Naive thymus-derived CD8-positive, alpha-beta T cell (primary cell): ENCODE data around the gene CTH. TPM values are rescaled to one million over a fixed set of nuclear protein-coding genes. Genes with fewer than 3 reads are reported as not detected.

Experiments used
- ATAC-seq, 2 donors: fragments of 150-1000 bp; cut with Tn5 transposase in 1 of 2; sonication (Bioruptor Pico), chemical (Tn5 transposase) in 1 of 2; 1 replicate in 1 of 2; 2 replicates in 1 of 2; pipeline ENCODE4 v1.10.0; 2021; ENCODE audit warnings: mild to moderate bottlenecking in 2 of 2, moderate library complexity in 2 of 2
- POLR2A ChIA-PET: fragments of 350-600 bp; sonication (Branson Sonifier 250); formaldehyde crosslinking; loops from one replicate; lab custom pipeline; 2021; ENCODE audit warnings: antibody characterized with exemption; lab: Charles Lee
- DNase-seq, 10 donors: peaks; one replicate each; pipeline versions ENCODE4 v3.0.0 to v3.0.0-alpha.2; 2020 to 2022
- H3K27ac Mint-ChIP-seq, 10 donors: one replicate each; pipeline ENCODE4 v1.8.0; 2020 to 2022; ENCODE audit warnings: mild to moderate bottlenecking in 10 of 10, mixed read lengths in 10 of 10, moderate library complexity in 4 of 10, inconsistent platforms in 1 of 10
- H3K27me3 Mint-ChIP-seq, 5 donors: one replicate each; pipeline ENCODE4 v1.8.0; 2021 to 2022; ENCODE audit warnings: mixed read lengths in 5 of 5
- H3K36me3 Mint-ChIP-seq, 3 donors: one replicate each; pipeline ENCODE4 v1.8.0; 2020 to 2022; ENCODE audit warnings: mixed read lengths in 3 of 3, mild to moderate bottlenecking in 2 of 3, inconsistent platforms in 1 of 3
- H3K4me1 Mint-ChIP-seq, 4 donors: one replicate each; pipeline ENCODE4 v1.8.0; 2021 to 2022; ENCODE audit warnings: mixed read lengths in 4 of 4
- H3K4me3 Mint-ChIP-seq, 10 donors: one replicate each; pipeline ENCODE4 v1.8.0; 2020 to 2022; ENCODE audit warnings: mild to moderate bottlenecking in 10 of 10, mixed read lengths in 10 of 10, moderate library complexity in 6 of 10, inconsistent platforms in 1 of 10
- H3K9me3 Mint-ChIP-seq, 9 donors: one replicate each; pipeline ENCODE4 v1.8.0; 2020 to 2022; ENCODE audit warnings: mixed read lengths in 9 of 9, mild to moderate bottlenecking in 3 of 9, inconsistent platforms in 1 of 9, moderate library complexity in 1 of 9
- polyA plus RNA-seq, 3 donors: library from polyadenylated mRNA; unstranded; fragments of 300-500 nt; fragmentation: Illumina TruSeq; gene quantifications; one replicate each; pipeline ENCODE4 v1.2.3, GENCODE V29; 2021
- total RNA-seq, 8 experiments: library from RNA in 2 of 8; stranded (reverse) in 2 of 8; gene quantifications; one replicate each; pipeline ENCODE4 v1.2.3 and lab custom pipeline; 2021 to 2026

CTH gene
- total and polyA plus RNA-seq, 5 experiments from 2014 or later = 2.7 to 4.7 (median 4.0) TPM

DNA sequence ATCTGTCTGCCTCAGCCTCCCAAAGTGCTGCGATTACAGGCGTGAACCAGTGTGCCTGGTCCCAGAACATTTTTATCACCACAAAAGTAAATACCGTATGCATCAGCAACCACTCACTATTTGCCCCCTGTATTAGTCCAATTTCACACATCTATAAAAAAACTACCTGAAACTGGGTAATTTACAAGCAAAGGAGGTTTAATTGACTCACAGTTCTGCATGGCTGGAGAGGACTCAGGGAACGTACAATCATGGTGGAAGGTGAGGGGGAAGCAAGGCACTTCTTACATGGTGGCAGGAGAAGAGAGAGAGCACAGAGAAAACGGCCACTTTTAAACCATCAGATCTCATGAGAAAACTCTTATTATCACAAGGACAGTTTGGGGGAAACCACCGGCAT is 25.6 kb upstream of the CTH start:
- no peak for DNase-seq
- Mint-ChIP-seq H3K36me3 (no peaks in the 10 kb centered on the region), H3K27ac (no peak overlapping the region), H3K4me3 (no peak overlapping the region), H3K9me3 (no peaks in the 10 kb centered on the region), H3K27me3 (peaks cover 4 to 19% (median 9%) of the 10 kb centered on the region in 5 donors), H3K4me1 (peaks cover 0 to 2% (median 0%) of the 10 kb centered on the region in 4 donors)
- POLR2A ChIA-PET = no interaction called here
- ATAC-seq = no peak

DNA sequence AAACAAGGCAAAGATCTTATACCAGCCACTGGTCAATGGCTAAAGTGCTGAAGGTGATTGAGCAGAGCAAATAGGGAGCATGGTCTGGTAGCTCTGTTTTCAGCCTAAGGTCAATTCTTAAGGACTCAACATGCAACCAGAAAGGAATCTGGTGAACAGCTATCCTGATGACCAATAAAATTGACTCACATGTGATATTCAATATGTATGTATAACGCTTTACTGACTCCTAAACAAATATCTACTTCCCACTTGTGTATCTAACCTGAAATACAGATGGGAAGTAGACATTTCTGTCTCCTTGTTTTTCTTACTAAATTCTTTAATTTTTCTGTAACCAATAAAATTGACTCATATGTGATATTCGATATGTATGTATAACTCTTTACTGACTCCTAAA is 24.9 kb upstream of the CTH start:
- POLR2A ChIA-PET = no interaction called here
- H3K36me3 Mint-ChIP-seq = no peaks in the 10 kb centered on the region

GRCh38 chr1:70387507-70387906 is 23.6 kb upstream of the CTH start:
- H3K4me3 Mint-ChIP-seq = no peak overlapping the region
- no peak for DNase-seq
- H3K9me3 Mint-ChIP-seq = no peaks in the 10 kb centered on the region
- H3K27ac Mint-ChIP-seq = no peak overlapping the region
- peaks cover 0 to 2% (median 0%) of the 10 kb centered on the region in 4 donors for H3K4me1 Mint-ChIP-seq
- POLR2A ChIA-PET = no interaction called here
- no peaks in the 10 kb centered on the region for H3K36me3 Mint-ChIP-seq
- ATAC-seq = no peak
- H3K27me3 Mint-ChIP-seq = peaks cover 4 to 19% (median 9%) of the 10 kb centered on the region in 5 donors

More for the DNA sequence above, 24.9 kb upstream of the CTH start:
- peaks cover 4 to 19% (median 9%) of the 10 kb centered on the region in 5 donors for H3K27me3 Mint-ChIP-seq
- DNase-seq = no peak
- no peak overlapping the region for H3K27ac Mint-ChIP-seq
- H3K9me3 Mint-ChIP-seq = no peaks in the 10 kb centered on the region
- ATAC-seq = no peak
- no peak overlapping the region for H3K4me3 Mint-ChIP-seq
- peaks cover 0 to 2% (median 0%) of the 10 kb centered on the region in 4 donors for H3K4me1 Mint-ChIP-seq

DNA sequence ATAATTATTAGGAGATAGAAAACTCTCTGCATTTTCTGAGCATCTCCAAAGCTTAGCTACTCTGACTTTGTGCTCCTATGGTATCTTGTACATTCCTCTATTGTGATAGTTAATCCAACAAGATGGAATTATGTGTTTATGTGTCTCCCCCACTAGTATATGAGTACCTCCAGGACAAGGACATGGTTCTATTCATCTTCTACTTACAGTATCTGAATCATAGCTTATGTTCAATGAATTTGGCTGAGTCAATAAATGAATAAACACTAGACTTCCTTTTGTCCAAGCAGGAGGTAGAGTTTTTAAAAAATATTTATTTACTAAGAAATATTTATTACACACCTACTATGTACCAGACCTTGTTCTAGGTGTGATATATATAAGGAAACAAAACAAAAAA is 18.4 kb upstream of the CTH start:
- ATAC-seq (no peak), DNase-seq (no peak)
- Mint-ChIP-seq H3K4me3 (no peak overlapping the region), H3K36me3 (no peaks in the 10 kb centered on the region), H3K27me3 (peaks cover 8 to 17% (median 15%) of the 10 kb centered on the region in 5 donors), H3K9me3 (no peaks in the 10 kb centered on the region), H3K4me1 (peaks cover 0 to 2% (median 0%) of the 10 kb centered on the region in 4 donors), H3K27ac (no peak overlapping the region)
- POLR2A ChIA-PET = no interaction called here

- Mint-ChIP-seq H3K4me3 (no peak overlapping the region), H3K27ac (no peak overlapping the region), H3K27me3 (peaks cover 0 to 19% (median 10%) of the 10 kb centered on the region in 5 donors), H3K4me1 (no peaks in the 10 kb centered on the region), H3K36me3 (no peaks in the 10 kb centered on the region), H3K9me3 (no peaks in the 10 kb centered on the region)
- no peak for DNase-seq
- POLR2A ChIA-PET = no interaction called here
- ATAC-seq = no peak
Measured at GRCh38 chr1:70396607-70397006, 14.5 kb upstream of the CTH start.

DNA sequence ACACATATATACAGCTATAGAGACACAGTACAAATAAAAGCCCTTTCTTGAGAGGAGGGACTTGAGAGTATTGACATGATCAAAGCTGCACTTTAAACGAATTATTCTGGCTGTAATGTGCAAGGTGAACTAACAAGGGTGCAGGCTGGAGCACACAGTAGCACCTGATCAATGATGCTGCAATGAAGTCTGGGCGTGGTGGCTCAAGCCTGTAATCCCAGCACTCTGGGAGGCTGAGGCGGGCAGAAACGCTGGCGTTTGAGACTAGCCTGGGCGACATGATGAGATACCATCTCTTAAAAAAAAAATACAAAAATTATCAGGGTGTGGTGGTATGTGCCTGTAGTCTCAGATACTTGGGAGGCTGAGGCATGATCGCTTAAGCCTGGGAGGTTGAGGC is 14.1 kb upstream of the CTH start:
- POLR2A ChIA-PET = no interaction called here

DNA sequence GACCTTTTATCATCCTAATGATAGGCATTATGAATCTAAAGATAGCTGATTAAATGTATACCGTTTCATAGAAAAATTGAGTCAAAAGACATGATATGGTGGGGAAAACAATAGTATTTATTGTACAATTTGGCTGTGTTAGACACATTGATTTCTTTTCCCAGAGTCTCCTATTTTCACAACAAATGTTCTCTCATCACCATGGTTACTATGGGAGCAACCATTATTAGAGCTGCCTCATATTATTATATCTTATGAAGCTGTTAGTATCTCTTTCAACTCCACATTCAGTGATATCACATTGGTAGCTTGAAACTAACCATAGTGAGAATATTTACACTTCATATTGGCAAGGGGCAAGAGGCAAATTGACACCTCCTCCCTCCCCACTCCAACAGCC is 10.7 kb upstream of the CTH start:
- no peak for DNase-seq
- Mint-ChIP-seq H3K4me1 (no peaks in the 10 kb centered on the region), H3K27me3 (peaks cover 10 to 27% (median 12%) of the 10 kb centered on the region in 5 donors), H3K36me3 (no peaks in the 10 kb centered on the region), H3K27ac (no peak overlapping the region), H3K9me3 (no peaks in the 10 kb centered on the region), H3K4me3 (no peak overlapping the region)
- POLR2A ChIA-PET = no interaction called here
- no peak for ATAC-seq

More for the DNA sequence above, 14.1 kb upstream of the CTH start:
- Mint-ChIP-seq H3K27me3 (peaks cover 0 to 19% (median 10%) of the 10 kb centered on the region in 5 donors), H3K9me3 (no peaks in the 10 kb centered on the region), H3K4me1 (no peaks in the 10 kb centered on the region), H3K36me3 (no peaks in the 10 kb centered on the region), H3K27ac (no peak overlapping the region), H3K4me3 (no peak overlapping the region)
- no peak for ATAC-seq
- DNase-seq = no peak

DNA sequence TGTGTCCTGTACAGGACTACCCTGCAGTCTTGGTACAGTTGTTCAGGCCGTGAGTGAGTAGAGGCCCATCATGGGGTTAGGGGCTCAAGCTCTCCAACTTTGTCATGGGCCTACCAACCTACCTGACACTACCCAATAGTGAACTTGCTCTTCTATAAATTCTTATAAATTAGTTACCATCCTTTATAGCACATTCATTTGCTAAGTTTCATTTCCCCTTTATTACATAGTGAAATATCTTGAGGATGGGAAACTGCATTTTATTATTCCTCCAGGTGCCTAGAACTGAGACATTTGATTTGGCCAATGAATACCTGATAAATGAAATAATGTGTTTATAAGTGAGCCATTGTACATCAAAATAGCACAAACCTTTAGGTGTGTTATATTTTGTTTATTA is 9.1 kb upstream of the CTH start:
- ATAC-seq (no peak), DNase-seq (no peak)
- Mint-ChIP-seq H3K4me1 (no peaks in the 10 kb centered on the region), H3K27me3 (peaks cover 9 to 32% (median 12%) of the 10 kb centered on the region in 5 donors), H3K36me3 (no peaks in the 10 kb centered on the region), H3K9me3 (no peaks in the 10 kb centered on the region), H3K4me3 (no peak overlapping the region), H3K27ac (no peak overlapping the region)
- POLR2A ChIA-PET = no interaction called here

- Mint-ChIP-seq H3K27ac (no peak overlapping the region), H3K9me3 (no peaks in the 10 kb centered on the region), H3K4me1 (no peaks in the 10 kb centered on the region), H3K36me3 (no peaks in the 10 kb centered on the region), H3K4me3 (no peak overlapping the region), H3K27me3 (peaks cover 9 to 28% (median 12%) of the 10 kb centered on the region in 5 donors)
- ATAC-seq = no peak
- DNase-seq = no peak
- POLR2A ChIA-PET = no interaction called here
Measured at GRCh38 chr1:70403759-70404158, 7.3 kb upstream of the CTH start.

DNA sequence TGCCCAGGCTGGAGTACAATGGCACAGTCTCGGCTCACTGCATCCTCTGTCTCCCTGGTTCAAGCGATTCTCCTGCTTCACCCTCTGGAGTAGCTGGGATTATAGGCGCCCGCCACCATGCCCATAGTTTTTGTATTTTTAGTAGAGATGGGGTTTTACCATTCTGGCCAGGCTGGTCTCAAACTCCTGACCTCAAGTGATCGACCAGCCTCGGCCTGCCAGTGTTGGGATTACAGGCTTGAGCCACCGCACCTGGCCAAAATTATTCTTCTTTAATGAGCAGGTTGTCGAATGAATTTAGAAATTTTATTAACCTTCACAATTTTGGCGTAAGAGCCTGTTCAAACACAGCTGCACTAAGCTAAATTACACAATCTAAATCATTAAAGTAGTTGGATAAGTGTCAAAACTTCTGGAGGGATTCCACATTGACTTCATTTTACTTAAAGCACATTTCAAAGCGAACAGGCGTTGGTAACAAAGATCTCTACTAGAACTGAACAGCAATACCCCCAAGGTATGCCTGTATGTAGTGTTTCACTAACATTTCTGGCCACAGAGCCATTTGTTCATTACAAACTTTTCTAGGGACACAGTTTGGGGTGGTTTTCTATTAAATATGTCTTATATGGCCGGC is 5.2 kb upstream of the CTH start:
- no peak for ATAC-seq
- Mint-ChIP-seq H3K9me3 (no peaks in the 10 kb centered on the region), H3K36me3 (no peaks in the 10 kb centered on the region), H3K27me3 (peaks cover 2 to 26% (median 9%) of the 10 kb centered on the region in 5 donors), H3K4me1 (peaks cover 4 to 8% (median 8%) of the 10 kb centered on the region in 4 donors), H3K4me3 (no peak overlapping the region), H3K27ac (no peak overlapping the region)
- DNase-seq = no peak
- POLR2A ChIA-PET = no interaction called here

DNA sequence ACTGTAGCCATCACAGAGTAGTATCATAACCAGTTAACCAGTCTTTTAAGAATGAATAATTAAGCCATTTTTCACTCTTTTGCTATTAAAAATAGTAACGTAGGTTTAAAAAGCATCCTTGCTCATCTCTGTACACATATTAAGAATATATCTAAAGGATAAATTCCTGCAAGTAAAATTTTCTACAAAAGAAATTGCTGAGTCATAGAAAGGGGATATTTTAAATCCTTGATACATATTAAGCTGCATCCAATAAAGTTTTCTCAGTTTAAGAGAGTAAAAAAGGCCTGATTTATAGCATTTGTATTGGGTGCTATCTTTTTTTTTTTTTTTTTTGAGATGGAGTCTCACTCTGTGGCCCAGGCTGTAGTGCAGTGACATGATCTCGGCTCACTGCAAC is 1.9 kb upstream of the CTH start:
- H3K27me3 Mint-ChIP-seq = peaks cover 0 to 26% (median 9%) of the 10 kb centered on the region in 5 donors
- no peak for ATAC-seq
- no peak overlapping the region for H3K27ac Mint-ChIP-seq
- POLR2A ChIA-PET = interaction anchor here (0.7 to 4.1 kb wide), 2 partner anchors 55 to 82 kb away, joined by 7 to 69 read pairs; partner anchors contain the start of gene ANKRD13C
- DNase-seq = no peak
- H3K36me3 Mint-ChIP-seq = no peaks in the 10 kb centered on the region
- H3K4me1 Mint-ChIP-seq = peaks cover 7 to 25% (median 24%) of the 10 kb centered on the region in 4 donors
- H3K4me3 Mint-ChIP-seq = no peak overlapping the region
- no peaks in the 10 kb centered on the region for H3K9me3 Mint-ChIP-seq

- ATAC-seq (peak in 1 of 2 donors; percentile 8), DNase-seq (no peak)
- Mint-ChIP-seq H3K27ac (peak overlapping the region; percentile 87 to 99 (median 97)), H3K9me3 (no peaks in the 10 kb centered on the region), H3K27me3 (peaks cover 0 to 9% (median 0%) of the 10 kb centered on the region in 5 donors), H3K36me3 (no peaks in the 10 kb centered on the region), H3K4me1 (peaks cover 7 to 25% (median 24%) of the 10 kb centered on the region in 4 donors), H3K4me3 (peak overlapping the region; percentile 89 to 99 (median 96))
- POLR2A ChIA-PET = interaction anchor here (0.6 to 4.1 kb wide), 8 partner anchors 57 to 670 kb away, joined by 3 to 69 read pairs (median 4); partner anchors contain the start of genes ANKRD13C, LRRC40, SRSF11 and ZRANB2
Measured at GRCh38 chr1:70411360-70411844, 334 bp downstream of the CTH start.

DNA sequence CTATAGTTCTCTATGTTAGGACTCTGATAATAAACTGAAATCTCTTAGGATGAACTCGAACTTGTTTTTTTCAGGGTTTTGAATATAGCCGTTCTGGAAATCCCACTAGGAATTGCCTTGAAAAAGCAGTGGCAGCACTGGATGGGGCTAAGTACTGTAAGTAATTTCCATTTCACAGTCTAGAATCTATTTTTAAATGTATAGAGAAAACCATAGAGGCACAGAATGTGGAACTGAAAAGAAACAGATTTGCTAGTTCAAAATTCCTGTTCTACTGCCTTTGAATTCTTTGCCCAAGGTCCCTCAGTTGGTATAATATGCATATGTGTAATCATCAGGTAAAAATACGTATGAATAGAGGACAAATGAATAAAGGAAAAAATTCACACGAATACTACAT is 4.8 kb downstream of the CTH start:
- no peak overlapping the region for H3K27ac Mint-ChIP-seq
- no peaks in the 10 kb centered on the region for H3K9me3 Mint-ChIP-seq
- H3K4me3 Mint-ChIP-seq = no peak overlapping the region
- peaks cover 0 to 18% (median 16%) of the 10 kb centered on the region in 3 donors for H3K36me3 Mint-ChIP-seq
- POLR2A ChIA-PET = no interaction called here
- peaks cover 3 to 17% (median 16%) of the 10 kb centered on the region in 4 donors for H3K4me1 Mint-ChIP-seq
- H3K27me3 Mint-ChIP-seq = no peaks in the 10 kb centered on the region
- ATAC-seq (no peak), DNase-seq (no peak)
